CD4-positive, alpha-beta T cell treated with Interleukin-17A for 4 hours (primary cell): ENCODE data around the gene ZNF646.
"Not testable (repeated sequence)": the region's sequence is repeated elsewhere in the genome, so short reads cannot be mapped to it uniquely, and the experiment has no call there.

ENCODE experiments used
- DNase-seq: peaks from one replicate; pipeline ENCODE4 v3.0.0-alpha.2; 2020; ENCODE audit warnings: mixed read lengths

ZNF646 gene

DNA sequence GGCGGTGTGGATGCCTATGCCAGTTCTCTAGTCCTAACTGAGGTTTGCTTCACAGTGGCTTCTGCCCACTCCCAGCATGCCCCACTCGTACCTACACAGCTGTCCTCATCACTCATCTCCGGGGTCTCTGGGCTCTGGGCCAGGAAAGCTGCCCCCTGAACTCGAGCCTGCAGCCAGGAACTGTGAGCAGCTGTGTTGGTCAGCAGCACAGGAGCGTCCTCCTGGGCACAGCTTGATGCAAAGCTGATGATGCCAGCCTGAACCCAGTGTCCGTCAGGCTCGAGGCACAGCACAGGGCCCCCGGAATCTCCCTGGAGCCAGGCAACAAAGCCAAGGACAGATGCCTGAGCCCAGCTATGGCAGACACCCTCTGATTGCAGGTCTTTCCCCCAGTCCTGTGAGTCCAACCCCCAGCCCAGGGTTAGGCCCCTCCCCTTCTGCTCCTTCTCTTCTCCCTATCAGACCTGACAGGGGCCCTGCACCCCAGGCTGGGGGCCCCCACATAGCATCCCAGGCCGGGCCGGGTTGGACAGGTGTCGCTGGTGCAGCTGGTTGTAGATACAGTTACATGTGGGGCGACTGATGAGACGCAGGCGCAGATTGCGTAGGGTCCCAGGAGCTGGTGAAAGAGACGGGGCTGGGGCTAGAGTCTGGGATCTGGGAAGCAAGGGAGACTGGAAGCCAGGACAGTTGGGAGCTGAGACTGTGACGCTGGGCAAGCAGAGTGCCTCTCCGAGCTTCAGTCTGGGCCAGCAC lies 11.8 kb downstream of the ZNF646 start:
- DNase-seq: no peak

DNA sequence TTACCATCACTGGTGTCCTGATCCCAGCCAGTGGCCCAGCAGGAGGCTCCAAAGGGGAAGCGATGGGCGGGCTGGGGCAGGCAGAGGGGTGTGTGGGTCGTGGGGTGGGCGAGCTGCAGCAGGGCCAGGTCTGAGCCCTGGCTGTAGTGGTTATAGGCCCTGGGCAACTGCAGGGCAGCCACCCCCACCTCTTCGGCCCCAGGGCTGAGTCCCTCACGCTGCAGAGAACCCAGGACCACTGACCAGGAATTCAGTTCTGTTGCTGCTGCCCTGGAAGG lies 12.3 kb downstream of the ZNF646 start:
- no peak for DNase-seq

DNA sequence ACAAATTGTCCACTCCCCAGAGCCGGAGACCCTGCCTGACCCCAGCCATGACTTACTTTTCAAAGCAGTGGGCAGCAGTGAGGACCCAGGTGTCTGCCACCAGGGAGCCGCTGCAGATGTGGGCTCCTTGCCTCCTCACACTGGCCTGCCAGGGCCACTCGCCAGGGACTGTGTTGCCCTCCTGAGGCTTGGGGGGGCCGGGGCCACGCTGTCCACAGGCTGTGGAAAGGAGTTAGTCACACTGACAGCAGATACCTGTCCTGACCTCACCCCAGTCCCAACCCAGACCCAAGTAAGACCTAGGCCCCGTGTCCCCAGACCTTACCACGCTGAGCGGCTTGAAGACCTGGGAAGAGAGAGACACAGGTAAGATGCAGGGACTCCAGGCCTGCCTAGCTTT lies 13.3 kb downstream of the ZNF646 start:
- DNase-seq: no peak

DNA sequence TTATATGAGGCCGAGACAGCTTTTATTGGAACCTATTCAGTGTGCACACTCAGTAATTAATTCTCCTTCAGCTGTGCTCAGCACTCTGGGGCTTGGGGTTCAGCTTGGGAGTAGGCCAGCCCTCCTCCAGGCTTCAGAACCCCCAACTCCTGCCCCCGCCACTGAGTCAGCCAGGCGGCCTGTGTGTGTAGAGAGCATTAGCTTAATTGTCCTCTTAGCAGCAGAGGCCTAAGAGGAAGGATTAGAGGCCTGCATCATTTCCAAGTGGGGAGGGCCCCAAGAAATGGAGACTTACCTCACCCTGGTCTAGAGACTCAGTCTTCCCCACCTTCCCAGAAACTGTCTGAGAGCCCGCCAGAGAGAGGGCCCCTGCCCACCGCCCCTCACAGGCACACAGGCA lies 13.7 kb downstream of the ZNF646 start:
- DNase-seq: no peak

DNA sequence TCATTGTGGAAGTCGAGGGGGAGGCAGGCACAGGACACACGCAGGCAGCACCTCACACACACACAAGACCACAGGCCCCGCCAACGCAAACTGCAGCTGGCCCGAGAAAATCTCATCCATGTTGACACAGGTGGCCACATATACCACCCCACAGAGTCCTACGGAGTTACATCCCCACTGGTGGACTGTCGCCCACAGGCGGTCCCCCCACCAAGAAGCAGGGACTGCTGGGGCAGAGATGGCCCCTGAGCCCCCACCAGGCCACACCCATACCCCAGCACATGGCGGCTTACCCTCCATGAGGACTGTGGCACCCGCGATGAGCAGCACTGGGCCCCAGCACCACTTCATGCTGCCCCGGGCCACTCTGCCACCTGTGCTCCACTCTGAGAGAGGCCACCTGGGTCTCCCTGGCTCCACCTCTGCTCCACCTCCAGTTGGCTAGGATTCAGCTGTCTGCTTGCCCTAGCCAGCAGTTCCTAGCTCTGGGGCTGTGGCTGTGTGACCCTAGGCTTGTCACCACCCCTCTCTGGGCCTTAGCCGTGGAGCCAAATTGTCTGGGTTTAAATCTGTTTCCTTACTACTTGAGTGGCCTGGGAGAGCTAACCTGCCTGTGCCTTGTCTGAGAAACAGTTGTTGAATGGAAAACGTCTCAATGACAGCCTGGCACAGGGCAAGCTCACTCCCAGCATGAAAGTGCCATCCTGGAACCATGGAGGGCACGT lies 14.4 kb downstream of the ZNF646 start, which contains the start of gene PRSS53:
Gene PRSS53 (minus strand): TSS at position 485 of the 725 bp plus-strand sequence. CDS start 134 bp downstream, at position 351.
- DNase-seq: no peak

DNA sequence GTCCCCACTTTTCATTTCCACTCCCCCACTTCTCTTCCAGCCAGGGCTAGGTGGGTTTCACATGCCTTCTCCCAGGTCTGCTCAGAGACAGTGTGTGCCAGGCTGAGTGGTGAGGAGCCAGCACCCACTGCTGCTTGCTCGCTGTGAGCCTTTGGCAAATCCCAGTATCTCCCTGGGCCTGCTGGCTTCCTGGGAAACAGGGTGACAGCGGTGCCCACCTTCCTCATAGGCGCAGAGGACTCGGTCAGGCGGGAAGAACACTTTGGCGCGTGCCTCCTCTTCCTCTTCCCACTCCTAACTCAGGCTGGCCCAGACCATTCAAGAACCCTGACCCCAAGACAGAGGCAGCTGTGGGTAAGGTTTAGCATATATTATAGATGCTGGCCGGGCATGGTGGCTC lies 15.0 kb downstream of the ZNF646 start:
- no peak for DNase-seq

DNA sequence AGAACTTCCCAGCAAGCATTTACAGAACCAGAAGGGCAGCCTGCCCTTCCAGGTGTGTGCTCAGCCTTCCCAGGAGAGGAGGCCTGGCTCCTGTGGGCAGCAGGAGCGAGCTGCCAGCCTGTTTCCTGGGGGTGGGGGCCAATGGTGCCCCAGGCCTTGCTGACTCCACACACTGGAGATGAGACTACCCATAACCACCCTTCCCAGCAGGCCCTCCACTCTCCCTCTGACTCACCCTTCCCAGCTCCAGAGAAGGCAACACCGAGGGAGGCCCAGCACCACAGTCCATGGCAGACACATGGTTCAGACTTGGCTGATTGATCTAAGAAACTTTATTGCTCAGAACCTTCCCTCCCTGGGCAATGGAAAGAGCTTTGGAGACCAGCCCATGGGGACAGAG lies 16.3 kb downstream of the ZNF646 start:
- no peak for DNase-seq

DNA sequence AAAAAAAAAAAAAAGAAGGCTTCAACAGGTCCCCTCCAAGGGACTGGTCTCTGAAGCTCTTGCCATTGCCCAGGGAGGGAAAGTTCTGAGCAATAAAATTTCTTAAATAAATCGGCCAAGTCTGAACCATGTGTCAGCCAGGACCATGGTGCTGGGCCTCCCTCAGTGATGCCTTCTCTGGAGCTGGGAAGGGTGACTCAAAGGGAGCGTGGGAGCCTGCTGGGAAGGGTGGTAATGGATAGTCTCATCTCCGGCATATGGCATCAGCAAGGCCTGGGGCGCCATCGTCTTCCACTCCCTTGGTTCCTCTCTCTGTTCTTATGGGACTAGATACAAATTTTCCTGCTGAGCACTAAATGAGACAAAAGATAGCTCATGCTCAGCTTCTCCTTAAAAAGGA lies 18.1 kb downstream of the ZNF646 start:
- no peak for DNase-seq

DNA sequence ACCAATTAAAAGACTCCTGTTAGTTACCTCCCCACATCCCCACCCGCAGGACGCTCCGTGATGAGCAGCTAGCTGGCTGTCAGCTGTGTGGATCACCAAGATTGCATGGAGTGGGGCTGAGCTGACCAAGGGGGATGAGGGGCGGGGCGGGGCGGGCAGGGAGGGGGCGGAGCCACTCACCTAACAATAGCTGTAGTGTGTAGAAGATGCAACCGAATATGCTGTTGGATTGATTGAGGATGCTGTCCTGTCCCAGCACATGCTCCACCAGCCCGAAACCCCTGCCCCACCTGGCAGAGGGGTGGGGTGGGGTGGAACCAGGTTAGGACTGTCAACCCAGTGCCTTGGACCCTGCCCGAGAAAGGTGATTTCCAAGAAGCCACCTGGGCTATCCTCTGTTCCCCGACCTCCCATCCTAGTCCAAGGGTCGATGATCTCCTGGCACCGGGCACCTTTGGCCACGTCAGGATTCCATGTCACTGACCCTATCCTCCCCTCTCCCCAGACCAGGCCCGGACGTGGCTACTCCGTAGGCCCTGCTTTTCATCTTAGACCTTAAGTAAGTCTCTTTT lies 19.0 kb downstream of the ZNF646 start:
- no peak for DNase-seq

DNA sequence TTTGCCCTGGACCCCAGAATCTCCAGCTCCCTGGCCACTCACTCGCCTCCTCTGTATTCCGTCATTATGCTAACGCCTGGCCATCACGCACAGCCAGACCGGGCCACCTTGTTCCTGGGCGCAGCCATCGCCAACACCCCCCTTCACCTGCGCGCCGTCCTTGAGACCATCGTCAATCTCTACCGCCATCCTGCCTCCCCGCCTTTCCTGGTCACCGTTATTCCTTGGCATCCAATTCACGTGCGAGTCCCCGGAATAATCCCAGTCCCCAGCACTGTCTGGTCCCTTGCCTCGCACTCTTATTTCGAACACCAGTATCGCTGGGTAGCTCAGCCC lies 19.8 kb downstream of the ZNF646 start:
- DNase-seq: no peak

DNA sequence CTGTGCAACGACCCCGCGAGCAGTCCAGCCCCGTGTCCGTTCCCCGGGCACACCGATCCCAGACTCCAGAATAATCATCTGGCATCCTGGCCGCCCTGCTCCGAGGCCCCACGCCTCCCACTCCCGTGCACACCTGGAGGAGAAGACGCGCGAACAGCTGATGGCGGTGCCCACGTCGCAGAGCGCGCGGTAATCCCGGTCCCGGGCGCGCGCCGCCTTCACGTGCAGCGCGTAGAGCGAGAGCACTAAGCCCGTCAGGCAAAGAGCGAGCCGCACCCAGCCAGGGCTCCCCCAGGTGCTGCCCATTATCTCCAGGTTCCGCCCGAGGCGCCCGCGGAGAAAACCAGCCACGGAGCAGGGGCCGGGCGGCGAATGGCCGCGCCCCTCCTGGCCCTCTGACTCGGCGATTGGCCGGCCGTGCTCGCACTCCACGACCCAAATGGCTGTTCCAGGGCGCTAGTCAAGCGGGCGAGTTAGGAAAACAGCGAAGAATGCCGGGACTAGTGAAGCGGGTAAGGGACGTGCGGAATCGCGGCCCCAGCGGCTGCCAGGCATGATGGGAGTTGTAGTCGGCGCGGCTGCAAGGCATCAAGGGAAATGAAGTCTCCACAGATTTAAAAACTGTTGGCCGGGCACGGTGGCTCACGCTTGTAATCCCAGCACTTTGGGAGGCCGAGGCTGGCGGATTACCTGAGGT lies 20.4 kb downstream of the ZNF646 start, which contains the start of gene VKORC1:
Gene VKORC1 (minus strand): TSS at position 374 of the 697 bp plus-strand sequence. CDS start 68 bp downstream, at position 306.
- peak; percentile 91 for DNase-seq

DNA sequence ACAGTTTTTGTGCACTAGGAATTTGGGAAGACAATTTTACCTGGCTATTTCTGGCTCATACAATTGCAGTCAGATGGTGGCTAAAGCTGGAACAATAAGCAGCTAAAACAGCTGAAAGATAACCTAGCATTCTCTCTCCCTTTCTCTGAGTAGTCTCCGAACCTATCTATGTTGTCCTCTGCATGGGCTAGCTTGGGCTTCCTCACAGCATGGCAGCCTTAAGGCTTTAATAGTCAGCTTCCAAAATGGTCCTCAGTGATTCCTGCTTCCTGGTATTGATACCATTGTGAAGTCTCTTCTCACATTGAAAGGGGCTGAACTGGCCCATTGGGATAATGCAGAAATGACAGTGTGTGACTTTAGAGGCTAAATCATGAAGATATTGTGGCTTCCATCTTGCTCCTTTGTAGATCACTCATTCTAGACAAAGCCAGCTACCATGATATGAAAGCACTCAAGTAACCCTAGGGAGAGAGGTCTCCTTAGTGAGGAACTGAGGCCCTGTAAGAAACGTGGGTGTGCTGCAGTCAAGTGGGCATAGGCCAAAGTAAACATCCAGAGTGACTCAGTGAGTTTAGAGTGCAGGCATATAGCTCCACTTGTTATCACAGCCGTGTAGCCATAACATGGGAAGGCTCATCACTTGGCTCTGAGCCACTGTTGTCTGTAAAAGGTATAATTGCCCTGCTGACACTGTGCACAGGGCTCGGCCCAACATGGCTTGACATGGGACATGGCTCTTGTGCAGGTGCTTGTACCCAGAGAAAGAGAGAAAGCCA lies 25.8 kb downstream of the ZNF646 start:
- no peak for DNase-seq

DNA sequence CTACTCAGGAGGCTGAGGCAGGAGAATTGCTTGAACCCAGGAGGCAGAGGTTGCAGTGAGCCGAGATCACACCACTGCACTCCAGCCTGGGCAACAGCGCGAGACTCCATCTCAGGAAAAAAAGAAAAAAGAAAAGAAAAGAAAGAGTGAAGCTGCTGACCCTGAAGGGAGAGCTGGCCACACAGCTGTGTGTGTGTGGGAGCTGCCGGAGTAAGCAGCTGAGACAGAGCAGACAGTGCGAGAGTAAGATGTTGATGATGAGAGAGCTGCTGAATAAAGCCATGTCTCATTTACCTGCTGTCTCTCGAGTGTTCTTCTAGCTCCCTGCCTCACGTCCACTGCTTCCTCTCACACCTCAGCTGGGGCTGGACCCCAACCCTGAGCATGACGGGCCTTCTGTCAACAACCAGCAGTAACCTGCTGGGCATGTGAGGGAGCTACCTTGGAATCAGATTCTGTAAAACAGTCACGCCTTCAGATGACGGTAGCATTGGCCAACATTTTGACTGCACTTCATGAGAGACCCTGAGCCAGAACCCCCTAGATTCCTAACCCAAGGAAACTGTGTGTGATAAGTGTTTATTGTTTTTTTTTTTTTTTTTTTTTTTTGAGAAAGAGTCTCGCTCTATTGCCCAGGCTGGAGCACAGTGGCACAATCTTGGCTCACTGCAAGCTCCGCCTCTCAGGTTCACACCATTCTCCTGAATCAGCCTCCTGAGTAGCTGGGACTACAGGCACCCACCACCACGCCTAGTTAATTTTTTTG lies 26.8 kb downstream of the ZNF646 start:
- not testable (repeated sequence) for DNase-seq

DNA sequence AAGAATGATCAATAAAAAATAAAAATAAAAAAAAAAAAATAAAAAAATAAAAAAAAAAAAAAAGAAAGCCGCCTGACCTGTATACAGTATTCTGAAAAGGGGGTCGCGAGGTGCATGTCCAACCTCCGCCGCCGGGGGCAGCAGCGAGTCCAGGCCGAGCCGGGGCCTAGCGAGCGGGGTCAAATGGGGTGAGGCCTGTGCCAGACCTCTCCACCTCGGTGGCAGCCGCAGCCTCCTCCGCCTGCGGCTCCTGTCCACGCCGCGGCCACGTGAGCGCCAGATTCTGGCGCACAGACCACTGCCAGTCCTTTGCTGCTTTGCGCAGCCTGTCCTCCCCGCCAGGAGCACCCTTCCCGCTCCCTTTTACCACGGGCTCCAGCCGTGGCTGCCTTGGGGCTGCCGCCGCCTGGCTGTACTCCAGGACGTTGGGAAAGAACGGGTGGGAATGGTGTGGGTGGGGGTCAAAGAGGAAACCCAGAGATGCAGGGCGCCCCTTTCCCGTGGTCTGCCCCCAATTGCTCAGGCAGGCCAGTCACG lies 31.5 kb downstream of the ZNF646 start:
- DNase-seq: peak; percentile 83

DNA sequence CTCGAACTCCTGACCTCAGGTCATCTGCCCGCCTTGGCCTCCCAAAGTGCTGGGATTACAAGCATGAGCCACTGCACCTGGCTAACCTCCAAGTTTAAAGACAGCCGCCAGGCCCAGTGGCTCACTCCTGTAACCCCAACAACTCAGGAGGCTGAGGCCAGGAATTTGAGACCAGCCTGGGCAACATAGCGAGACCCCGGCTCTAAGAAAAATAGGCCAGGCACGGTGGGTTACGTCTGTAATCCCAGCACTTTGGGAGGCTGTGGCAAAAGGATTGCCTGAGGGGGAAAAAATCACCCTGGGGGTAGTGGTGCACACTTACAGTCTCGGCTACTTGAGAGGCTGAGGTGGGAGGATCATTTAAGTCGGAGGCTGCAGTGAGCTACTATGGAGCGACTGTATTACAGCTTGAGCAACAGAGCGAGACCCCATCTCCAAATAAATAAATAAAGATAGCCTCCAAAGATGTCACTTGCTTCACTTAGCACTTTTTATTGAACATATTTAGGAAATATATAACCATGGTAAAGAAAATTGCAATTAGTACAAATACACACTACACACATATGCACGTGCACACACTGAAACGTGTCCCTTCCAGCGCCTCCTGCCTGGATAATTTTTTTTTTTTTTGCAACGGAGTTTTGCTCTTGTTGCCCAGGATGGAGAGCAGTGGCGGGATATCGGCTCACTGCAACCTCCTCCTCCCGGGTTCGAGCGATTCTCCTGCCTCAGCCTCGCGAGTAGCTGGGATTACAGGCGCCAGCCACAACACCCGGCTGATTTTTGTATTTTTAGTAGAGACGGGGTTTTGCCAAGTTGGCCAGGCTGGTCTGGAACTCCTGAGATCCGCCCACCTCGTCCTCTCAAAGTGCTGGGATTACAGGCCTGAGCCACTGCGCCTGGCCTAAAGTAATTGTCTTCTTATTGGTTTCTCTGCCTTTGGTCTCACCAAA lies 32.6 kb downstream of the ZNF646 start:
- DNase-seq: no peak

DNA sequence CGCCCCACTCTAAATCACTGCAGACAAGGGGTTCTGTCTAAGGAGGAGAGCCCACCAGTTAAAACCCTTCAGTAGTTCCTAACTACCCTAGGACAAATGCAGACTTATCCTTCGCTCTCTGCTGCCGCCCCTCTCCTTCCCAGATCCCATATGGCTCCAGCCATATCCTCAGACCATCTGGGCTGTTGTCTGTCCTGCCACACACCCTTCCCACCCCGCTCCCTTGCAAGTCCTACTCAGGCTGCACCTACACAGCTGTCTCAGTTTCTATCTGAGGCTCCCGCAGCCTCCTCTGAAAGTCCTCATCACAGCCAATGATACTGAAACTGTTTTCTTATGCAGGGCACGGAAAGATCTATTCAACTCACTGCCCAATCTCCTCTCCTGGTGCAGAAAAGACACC lies 33.2 kb downstream of the ZNF646 start:
- no peak for DNase-seq

DNA sequence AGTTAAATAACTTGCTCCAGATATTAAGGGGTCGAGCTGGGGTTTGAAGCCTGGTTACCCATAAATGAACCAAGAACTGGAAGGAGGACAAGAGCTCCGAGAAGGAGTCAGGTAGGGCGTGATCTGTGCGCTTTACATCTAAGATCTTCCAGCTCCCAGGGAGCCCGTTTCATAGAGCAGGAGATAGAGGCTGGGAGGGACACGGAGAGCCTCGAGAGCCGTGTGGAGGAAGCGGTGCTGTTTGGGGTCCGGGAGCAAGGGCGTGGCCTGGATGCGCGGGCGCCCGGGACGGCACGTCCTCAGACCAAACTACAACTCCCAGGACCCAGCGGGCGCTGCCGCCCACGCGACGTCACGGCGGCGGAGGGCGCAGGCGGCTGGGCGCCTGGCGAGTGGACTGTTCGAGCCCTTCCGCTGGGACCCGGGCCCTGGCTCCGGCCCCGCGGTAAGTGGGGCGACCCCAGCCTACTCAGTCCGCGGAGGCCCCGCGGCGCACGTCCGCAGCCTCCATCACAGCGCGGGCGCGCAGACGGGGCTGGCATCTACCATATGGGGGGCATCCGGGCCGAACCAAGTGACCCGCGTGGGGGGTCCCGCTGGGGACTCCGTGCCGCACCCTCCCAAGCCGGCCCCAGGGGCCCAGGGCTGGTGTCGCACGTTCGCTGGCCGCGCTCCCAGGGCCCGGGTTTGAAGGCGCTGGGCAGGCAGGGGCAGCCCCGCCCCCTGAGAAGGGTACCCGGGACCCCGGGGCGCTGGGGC lies 34.0 kb downstream of the ZNF646 start, which contains the start of gene BCKDK:
Gene BCKDK (plus strand): TSS at position 352 of the 759 bp plus-strand sequence. CDS start 838 bp downstream, outside the sequence.
- DNase-seq: peak; percentile 76

DNA sequence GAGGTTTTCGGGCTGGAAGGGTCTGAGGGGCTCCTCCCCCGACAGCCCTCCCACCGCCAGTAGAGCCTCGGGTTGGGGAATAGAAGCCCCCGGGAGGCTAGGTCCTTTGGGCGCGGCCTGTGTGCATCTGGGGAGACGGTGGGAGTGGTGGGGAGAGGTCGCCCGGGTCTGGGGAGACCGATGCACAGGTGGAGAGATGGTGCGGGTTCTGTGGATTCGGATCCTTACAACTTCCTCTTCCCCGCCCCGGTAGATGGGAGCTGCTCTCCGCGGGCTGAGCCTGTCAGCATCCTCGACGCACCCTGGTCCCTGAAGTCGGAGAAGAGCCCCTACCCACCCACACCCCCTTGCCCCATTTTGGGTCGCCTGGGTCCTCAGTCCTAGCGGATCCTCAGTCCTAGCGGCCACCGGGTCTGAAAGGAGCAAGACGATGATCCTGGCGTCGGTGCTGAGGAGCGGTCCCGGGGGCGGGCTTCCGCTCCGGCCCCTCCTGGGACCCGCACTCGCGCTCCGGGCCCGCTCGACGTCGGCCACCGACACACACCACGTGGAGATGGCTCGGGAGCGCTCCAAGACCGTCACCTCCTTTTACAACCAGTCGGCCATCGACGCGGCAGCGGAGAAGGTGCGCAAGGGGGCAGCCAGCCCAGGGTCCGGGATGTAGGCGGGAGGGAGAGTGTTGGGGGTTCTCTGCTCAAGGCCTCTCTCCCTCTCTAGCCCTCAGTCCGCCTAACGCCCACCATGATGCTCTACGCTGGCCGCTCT lies 34.8 kb downstream of the ZNF646 start:
- no peak for DNase-seq

DNA sequence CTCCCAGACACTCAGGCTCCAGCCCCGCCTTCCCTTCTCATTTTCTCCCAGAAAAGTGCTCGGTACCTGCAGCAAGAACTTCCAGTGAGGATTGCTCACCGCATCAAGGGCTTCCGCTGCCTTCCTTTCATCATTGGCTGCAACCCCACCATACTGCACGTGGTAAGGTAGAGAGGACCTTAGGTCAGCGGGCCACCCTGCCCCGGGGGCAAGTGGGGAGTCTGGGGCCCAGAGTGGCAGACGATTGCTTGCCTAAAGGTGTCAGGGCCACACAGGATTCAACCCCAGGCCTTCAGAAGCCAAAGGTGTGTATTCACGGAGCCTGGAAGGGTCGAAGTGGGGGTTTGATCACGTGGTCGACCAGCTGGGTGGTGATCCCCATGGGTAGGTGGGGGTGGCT lies 35.4 kb downstream of the ZNF646 start:
- no peak for DNase-seq
